Measurements from ENCODE around the gene SCG2.

Gene SCG2, protein sequence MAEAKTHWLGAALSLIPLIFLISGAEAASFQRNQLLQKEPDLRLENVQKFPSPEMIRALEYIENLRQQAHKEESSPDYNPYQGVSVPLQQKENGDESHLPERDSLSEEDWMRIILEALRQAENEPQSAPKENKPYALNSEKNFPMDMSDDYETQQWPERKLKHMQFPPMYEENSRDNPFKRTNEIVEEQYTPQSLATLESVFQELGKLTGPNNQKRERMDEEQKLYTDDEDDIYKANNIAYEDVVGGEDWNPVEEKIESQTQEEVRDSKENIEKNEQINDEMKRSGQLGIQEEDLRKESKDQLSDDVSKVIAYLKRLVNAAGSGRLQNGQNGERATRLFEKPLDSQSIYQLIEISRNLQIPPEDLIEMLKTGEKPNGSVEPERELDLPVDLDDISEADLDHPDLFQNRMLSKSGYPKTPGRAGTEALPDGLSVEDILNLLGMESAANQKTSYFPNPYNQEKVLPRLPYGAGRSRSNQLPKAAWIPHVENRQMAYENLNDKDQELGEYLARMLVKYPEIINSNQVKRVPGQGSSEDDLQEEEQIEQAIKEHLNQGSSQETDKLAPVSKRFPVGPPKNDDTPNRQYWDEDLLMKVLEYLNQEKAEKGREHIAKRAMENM

DNA sequence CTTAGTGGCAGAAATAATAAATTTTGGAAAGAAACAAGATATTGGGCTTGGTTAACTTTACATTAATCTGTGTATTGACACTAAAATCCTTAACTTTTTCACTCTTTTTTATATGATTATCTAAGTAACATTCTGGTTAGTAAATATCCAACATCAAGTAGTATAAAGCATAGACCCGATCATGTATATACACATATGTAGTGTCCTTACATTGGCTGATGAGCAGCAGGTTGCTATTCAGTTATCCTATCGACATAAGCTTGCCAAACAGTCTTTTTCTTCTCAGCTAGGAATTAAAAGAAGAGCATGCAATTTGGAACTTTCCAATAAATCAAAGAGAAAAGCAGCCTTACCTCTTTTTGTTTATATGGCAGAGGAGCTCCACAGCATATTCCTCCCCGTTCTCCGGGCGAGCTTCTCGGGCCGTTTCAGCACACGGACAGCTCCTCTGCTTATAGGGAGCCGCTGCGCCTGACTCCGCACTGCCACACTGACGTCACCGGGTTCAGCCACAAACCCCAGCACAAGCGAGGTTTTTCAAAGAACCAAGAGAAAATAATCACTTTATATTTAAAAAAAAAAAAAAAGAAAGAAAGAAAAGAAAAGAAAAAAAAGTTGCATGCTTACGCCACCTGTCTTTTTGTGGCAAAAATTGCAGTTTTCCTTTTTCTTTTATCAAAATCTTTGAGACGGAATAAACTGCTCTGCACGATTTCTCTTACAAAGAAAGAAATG is at the start of gene SCG2:
SCG2 (minus strand) TSS at position 430 of the 735 bp plus-strand sequence. CDS start 3,079 bp downstream, outside the sequence.
- FAIRE-seq, result peak; percentile 98

DNA sequence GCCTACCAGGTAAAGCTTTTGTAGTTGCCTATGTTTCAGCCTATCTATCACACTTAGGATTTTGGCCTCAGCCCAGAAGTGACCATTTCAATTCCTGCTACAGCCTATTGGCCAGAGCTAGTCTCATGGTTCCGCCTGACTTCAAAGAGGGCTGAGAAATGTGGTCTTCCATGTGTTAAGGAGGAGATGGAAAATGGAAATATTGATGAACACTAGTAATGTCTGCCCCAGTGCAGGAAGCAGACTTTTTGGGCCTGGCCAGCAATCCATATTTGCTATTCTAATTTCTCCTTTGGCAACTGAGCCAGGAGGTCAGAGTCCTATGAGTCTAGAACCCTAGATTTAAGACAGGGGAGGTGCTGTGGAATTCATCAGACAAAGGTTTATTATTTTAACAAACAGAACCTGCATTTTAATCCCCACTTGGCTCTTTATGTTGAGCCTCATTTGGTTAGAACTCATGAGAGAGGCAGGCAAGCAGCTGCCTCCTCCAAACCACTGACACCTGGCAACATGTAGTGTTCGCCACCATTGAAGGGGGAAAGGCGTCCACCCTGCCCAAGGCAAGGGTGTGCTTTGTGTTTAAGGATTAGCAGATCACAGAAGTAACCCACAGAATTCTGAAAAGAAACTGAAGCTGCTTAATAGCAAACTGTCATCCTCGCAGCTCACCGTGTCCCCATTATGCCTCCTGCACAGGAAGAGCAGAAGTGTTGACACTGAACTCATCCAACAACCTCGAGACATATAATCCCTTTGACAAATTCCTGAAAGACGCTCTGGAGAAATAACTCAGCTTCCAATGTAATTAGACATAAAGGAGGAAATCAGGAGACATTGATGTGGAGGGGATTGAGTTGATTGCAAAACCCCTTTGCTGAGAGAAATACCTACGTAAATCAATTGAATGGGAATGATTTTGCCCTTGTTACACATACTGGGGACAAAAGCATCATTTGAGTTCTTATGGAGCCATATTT is 47.7 kb upstream of the SCG2 start:
- no peak for FAIRE-seq

DNA sequence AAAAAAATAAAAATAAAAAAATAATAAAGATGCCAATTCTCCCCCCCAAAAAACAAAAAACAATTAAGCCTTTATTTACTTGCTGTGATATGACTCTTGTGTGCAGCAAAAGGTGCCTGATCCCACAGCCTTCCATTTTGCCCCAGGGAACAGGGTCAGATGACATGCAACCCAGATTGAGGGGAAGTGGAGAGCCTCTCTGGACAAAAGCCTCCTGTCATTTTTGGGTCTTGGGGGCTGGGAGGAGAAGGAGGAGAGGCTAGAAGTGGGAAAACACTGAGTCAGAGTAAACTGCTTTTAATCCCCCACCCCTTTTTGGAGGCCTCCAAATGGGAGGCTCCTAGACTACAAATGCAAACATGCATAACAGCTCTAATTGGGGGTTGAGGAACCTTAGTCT is 46.6 kb upstream of the SCG2 start:
- no peak for FAIRE-seq

DNA sequence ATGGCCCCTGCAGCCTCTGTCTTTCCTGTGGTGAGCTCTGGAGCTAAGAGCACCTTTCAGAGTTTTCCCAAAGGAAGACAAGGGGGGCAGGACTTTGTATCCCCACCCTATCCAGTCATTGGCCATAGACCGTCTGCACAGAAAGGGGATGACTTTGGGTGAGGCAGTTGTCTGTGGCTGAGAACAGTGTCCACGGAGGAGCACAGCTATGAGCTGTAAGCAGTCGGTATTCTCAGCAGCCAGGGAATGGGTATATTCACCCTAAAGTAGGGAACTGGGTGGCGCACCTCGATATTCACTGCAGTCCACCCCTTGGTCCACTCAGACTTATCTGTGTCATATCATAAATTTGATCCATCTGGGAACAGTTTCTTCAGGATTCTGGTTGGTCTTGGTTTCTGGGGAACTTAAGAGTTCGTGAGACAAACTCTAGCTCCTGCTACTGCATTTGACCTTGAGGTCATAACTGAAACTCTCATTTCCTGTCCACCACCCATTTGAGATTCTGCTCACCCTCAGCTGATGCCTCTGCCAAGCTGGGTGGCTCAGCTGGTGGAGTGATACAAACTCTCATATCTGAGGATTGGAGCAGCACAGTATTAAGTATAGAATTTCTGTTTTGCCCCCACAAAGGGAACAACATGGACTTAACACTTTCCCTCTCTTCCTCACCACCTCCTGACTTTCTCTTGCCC is 45.2 kb upstream of the SCG2 start:
- FAIRE-seq, result no peak

DNA sequence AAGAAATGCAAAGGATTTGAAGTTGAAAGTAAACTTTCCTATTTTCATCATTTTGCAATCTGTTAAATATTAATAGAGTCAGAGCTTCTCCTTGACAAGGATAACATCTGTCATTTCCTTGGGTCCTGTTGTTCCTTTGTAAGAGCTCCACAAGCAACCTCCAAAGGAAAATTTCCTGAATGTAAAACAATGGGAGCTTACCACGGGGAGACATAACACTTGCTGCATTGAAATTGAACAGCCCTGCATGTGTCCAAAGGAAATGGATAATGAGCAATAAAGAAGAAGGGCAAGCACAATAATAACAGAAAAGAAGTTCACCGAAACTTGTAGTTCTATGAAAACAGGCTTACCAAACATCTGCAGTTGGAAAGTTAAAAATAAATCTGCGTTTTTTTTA is 42.0 kb upstream of the SCG2 start:
- FAIRE-seq, result no peak

DNA sequence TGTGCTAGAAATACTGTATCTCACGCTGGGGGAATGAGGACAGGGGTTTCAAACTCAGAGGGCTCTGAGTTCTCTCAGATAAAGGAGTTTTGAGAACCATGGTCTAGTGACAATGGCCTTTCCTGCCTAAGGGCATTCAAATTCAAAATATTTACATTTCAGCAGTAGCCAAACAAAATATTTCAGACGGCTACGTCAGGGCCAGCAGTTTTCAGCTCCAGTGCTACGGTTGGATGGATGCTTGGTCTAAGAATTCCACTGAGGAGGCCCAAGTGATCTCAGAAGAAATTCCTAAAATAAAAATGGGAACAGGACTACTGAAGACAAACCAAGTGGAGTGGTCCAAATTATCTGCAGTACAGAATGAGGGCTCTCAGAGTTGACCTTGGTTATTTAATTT is 41.1 kb upstream of the SCG2 start:
- FAIRE-seq, result no peak

DNA sequence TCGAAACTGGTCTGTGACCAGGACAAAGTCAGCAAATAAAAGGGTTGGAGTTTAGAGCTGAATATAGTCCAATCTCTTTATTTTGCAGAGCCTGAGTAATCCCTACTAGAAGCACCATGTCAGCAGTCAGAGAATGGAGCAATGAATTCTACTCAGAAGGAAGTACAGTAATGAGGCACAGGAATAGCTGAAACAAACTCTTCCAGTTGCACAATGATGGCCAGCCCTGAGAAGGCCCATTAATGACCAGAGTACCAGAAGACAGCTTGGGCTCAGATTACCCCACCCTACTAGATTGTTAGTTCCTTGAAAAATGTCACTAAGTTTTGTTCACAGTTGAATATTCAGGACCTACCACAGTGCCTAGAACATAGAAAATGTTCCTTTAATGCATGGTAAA is 40.3 kb upstream of the SCG2 start:
- no peak for FAIRE-seq

DNA sequence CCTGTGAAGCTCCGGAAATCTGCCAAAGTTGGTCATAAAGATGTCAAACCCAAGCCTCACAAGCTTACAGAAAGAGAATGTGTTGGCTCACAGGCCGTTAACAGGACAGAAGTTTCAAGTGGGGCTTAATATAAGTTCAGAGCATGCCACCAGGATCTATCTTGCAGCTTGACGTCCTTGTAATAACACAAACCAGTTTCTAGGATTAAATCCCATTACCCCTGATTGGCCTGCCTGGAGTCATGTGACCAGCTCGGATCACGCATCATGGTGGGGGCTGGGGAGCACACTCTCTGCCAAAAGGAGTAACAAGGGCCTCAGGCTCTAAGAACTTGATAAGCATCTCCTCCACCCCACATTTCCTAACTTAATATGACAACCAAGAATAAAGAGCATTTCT is 38.9 kb upstream of the SCG2 start:
- FAIRE-seq, result no peak

DNA sequence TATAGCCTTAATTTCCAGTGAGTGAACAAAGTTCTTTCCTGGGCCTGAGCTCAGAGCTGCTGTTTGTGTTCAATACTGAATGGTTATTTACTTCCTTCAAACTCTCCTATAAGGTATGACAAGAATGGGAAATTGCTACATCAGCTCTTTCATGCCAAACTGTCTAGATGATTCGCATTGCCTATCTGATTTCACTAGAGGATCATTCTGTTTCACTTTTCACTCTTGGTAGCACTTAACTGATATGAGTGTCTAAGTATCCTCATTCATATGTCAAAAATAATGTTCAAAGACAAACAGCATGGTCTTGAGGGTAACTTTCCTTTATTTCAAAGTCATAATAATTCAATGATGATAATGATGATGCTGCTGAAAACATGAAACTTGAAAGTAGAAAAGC is 32.9 kb upstream of the SCG2 start:
- no peak for FAIRE-seq

DNA sequence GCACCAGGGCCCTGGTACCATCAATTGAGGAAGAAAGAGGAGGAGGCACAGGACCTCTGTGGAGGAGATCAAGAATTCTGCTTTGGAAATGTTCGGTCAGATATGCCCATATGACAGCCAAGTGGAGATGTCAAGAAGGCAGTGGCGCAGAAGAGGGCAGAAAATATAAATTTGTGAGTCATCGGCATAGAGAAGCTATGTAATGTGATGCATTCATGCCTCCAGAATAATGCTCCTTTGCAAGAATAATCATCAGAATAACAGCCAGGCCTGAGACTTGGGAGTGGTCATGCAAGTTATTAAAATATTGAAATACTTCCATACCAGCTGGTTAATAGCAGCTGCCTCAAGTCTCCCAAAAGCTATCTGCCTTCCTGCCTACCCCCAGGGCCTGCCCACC is 32.1 kb upstream of the SCG2 start:
- no peak for FAIRE-seq

DNA sequence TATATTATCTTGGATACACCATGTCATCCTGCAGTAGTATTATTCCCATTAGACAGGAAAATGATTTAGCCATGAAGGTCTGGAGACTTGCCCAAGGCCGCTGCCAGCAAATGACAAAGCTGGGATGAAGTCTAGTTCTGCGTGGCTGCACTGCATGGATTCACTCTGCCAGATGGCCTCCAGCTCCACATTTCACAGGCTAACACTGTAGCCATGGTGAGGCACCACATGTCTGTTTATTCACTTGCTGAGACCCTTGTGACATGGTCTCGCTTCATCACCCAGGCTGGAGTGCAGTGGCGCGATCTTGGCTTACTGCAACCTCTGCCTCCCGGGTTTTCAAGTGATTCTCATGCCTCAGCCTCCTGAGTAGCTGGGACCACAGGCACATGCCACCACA is 31.5 kb upstream of the SCG2 start:
- no peak for FAIRE-seq

DNA sequence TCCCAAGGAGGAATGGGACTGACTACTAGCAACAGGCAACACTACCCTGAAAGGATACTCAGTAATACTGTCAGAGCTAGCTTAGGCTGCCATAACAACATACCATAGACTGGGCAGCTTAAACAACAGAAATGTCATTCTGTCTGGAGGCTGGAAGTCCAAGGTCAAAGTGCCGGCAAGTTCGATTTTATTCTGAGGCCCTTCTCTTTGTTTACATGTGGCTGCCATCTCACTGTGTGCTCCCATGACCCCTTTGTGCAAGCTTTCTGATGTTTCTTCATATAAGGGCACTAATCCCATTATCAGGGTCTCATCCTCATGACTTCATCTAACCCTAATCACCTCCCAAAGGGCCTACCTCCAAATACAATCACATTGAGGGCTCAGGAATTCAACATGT is 30.7 kb upstream of the SCG2 start:
- no peak for FAIRE-seq

DNA sequence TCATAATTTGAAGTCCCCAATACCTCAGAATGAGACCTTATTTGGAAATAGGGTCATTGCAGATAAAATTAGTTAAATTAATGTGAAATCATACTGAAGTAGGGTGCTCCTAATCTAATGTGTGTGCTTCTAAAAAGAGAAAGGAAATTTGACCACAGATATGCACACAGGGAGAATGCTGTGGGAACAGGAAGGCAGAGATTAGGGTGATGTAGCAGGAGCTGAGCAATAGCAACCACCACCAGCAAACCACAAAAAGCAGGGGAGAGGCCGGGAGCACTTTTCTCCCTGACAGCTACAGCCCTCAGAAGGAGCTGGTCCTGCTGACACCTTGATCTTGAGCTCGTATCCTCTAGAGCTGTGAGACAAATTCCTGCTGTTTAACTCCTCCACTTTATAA is 24.6 kb upstream of the SCG2 start:
- FAIRE-seq, result no peak

DNA sequence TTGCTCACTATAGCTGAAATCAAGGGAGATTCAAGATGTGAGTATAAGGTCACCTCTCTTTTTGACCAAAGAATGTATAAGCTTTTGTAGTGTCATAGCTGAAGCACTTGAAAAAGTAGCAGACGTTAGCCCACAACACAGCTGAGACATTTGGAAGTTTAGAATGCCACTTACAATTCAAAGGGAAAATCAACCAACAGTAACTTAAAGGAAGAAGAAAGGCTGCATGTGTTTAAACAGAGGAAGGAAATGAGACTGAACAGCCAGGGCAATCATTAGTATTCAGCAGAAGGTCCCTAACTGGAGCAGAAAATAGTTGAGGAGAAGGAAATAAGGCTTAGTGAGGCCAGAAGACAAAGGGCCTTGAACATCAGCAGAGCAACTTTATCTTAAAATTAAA is 23.5 kb upstream of the SCG2 start:
- FAIRE-seq, result no peak

DNA sequence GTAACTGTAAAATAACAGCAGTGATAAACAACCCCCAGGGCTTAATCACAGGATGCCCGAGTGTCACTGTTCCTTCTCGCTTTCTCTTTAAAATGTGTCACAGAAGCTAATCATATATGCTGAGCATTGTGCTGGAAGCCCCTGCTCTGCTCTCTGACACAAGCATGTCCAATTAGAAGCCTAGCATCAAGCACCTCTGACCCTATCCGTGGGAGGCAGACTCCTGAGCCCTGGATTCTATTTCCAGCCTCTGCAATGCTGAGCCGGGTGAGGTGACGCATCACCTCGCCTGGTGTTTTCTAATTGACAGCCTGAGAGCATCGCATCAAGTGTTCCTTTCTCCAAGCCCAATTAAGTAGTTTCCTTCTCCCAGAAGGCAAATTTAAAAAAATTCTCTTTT is 19.7 kb upstream of the SCG2 start:
- no peak for FAIRE-seq

DNA sequence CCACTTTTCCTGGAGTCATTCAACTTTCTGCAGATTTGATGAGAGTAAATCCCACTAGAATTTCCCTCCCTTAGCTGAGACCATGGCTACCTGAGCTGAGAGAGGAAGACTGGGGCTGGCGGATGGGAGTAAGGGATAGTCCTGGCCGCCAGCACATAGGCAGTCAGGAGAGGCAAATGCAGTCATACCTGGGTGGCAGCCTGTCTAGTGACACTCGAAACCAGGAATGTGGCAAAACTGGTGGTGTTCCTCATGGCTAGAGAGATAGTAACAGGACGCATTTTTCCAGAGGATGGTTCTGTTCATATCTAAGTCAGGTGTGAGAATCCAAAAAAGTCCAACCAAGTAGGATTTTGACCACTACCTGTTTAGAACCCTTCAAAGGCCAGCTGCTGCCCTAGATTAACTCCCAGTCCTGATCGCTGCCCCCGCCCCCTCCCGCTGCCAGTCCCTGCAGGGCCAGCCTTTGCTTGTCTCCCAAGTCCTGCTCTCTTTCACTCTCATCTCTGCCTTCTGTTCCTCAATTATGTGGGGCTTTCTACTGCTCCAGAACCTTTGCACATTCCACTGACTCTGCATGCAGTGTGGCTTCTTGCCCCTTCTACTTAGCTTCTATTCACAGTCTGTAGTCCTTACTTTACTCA is 17.4 kb upstream of the SCG2 start:
- no peak for FAIRE-seq

DNA sequence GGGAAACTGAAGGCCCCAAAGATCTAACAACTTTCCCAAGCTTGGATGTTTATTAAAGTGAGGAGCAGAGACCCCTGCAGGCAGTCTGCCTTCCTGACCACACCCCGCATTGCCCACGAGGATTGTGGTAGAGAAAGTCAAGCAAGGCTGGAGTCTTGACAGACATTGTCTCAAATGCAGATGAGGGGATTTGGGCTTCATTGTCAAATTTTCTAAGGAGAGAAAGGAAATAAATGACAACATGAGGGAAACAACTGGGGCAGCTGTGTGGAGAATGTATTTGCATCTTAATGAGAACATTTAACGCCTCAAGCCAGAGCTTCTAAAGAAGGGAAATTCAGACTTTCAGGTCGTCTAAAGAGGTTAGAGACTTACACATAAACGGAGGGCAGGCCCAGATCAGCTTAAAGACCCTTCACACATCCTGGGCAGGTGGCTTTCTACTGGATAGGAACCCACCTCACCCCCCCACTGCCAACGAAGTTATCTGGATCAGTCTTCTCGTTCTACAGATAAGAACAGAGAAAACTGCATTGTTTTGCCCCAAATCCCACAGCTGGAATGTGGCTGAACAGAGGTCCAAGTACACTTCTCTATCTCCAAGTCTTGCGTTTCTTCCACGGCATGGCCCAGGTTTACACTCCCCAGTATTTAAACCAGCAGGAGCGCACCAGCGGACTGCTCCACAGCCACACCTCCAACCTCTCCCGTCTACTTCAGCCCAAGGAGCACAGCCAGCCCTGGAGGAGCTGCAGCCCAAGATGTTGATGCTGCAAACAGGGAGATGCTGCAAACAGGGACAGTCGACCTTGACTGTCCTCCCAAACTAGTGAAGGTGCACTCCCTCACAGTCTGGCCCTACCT is 16.2 kb upstream of the SCG2 start:
- no peak for FAIRE-seq

DNA sequence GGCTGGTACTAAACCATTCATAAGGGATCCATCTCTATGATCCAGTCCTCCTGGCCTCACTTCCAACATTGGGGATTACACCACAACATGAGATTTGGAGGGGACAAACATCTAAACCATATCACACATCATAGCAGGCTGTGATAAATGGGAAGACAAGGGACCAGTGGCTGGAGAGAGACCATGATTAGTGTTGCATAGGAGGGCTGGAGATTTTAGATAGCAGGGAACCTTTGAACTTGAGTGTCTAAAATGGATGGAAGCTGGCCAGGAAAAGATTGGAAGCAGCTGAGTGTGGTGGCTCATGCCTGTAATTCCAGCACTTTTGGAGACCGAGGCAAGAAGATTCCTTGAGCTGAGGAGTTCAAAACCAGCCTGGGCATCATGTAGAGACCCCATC is 12.4 kb upstream of the SCG2 start:
- FAIRE-seq, result no peak

DNA sequence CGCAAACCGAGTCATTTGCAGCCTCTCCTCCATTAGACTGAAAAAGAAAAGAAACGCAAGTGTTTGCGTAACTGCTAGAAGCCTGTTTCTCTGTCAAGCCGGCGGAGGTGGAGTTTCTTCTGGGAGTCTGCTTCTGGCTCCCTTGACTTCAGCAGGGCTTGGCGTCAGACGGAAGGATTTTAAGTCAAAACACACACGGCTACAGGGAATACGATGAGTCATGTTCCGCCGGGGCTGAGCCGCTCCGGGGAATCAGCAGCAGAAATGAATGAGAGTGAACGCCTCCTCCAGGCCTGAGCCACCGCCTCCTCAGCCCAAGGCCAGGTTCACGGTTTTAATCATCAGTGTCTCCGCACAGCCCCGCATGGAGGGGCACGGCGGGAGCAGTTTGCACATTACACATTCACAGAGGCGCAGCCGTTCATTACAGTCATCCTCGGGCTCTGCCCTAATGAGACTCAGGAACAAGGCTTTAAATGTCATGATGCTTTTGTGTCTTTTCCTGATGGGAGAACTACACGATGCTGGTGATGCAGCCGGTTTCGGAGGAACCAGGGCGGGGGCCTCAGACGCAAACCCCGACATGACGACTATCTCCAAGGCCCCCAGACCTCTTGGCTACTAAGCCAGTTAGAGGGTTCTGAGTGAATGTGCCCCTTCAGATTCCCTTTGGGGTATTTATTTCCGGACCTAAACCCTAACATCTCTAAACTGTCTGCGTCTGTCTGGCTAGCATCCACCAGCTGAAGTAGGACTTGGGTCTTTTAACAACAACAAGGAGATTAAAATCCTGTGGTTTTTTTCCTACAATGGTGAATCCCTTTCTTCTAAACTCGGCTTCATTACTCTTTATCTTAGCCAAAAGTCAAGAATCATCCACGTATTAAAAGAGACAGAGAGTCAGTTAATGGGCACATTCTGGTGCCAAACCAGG is 11.1 kb upstream of the SCG2 start:
- peak; percentile 99 for FAIRE-seq
